Measurements from ENCODE around the gene RPE65. TPM values are rescaled to one million over a fixed set of nuclear protein-coding genes. Genes with fewer than 3 reads are reported as not detected.

Gene RPE65
- polyA plus RNA-seq, 3 donors: not detected

DNA sequence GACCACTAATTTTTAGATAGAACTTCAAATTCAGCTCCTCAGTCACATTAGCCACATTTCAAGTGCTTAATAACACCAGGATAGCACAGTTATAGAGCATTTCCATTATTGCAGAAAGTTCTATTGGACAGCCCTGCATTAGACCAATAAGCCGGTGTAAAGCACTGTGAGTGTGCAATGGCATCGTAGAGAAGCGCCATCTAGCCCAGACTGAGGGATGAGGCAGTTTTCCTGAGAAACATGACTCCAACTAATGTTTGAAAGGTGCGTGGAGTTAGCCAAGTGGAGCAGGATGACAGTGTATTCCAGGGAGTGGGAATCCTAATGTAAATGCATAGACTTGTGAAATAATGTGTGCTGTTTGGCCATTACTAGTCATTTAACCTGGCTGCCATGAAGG lies 7.7 kb downstream of the RPE65 start:
- Mint-ChIP-seq H3K4me3 (no peak overlapping the region), H3K36me3 (no peaks in the 10 kb centered on the region), H3K9me3 (no peaks in the 10 kb centered on the region), H3K4me1 (peaks cover 26% of the 10 kb centered on the region), H3K27ac (no peak overlapping the region), H3K27me3 (ENCODE audit: low read depth in 3 of 3) (peaks cover 0 to 2% (median 2%) of the 10 kb centered on the region in 3 donors)
- H3K4me2 ChIP-seq (replicated peaks; ENCODE audit: extremely low read depth, low read length, poor library complexity, severe bottlenecking): no peak overlapping the region
- H3K9ac ChIP-seq (ENCODE audit: insufficient read depth, low read length, poor library complexity, severe bottlenecking): no peak overlapping the region
- no peaks in the 10 kb centered on the region for H3K9me3 ChIP-seq (replicated peaks in 1 of 2; ENCODE audit: control insufficient read depth in 1 of 2, insufficient read depth in 1 of 2, low read length in 2 of 2)
- intact Hi-C loops (cut with micrococcal nuclease): loop anchor here in 1 of 2 donors (2.0 kb wide), 1 partner anchor 323 kb away; no protein-coding TSS in a partner anchor
- no peak overlapping the region for H3K4me3 ChIP-seq (replicated peaks in 1 of 3; ENCODE audit: low read depth in 2 of 3, low read length in 3 of 3)
- H4K20me1 ChIP-seq (ENCODE audit: insufficient read depth, low read length): no peaks in the 10 kb centered on the region
- TF ChIP-seq, protein P1, sequence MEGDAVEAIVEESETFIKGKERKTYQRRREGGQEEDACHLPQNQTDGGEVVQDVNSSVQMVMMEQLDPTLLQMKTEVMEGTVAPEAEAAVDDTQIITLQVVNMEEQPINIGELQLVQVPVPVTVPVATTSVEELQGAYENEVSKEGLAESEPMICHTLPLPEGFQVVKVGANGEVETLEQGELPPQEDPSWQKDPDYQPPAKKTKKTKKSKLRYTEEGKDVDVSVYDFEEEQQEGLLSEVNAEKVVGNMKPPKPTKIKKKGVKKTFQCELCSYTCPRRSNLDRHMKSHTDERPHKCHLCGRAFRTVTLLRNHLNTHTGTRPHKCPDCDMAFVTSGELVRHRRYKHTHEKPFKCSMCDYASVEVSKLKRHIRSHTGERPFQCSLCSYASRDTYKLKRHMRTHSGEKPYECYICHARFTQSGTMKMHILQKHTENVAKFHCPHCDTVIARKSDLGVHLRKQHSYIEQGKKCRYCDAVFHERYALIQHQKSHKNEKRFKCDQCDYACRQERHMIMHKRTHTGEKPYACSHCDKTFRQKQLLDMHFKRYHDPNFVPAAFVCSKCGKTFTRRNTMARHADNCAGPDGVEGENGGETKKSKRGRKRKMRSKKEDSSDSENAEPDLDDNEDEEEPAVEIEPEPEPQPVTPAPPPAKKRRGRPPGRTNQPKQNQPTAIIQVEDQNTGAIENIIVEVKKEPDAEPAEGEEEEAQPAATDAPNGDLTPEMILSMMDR (IDR thresholded peaks at IDR 0.05): no peak
- H3K79me2 ChIP-seq (ENCODE audit: insufficient read depth, low read length): no peaks in the 10 kb centered on the region
- H3K27ac ChIP-seq (ENCODE audit: low read depth in 1 of 2, low read length in 2 of 2): no peak overlapping the region
- DNase-seq: no peak
- WGBS (ENCODE audit: insufficient coverage): 94% methylated on average over 4 of the region's 4 CpGs
- no peaks in the 10 kb centered on the region for H3K27me3 ChIP-seq (ENCODE audit: control insufficient read depth in 2 of 2, insufficient read depth in 2 of 2, low read length in 2 of 2)
- no peak overlapping the region for H2AFZ ChIP-seq (ENCODE audit: insufficient read depth, low read depth, low read length, poor library complexity, severe bottlenecking)
- H3K4me1 ChIP-seq (ENCODE audit: control insufficient read depth in 1 of 2, insufficient read depth in 2 of 2, low read length in 2 of 2): peaks cover 13 to 24% of the 10 kb centered on the region in 2 donors
- no peaks in the 10 kb centered on the region for H3K36me3 ChIP-seq (replicated peaks in 1 of 2; ENCODE audit: control insufficient read depth in 1 of 2, insufficient read depth in 2 of 2, low read length in 2 of 2)

DNA sequence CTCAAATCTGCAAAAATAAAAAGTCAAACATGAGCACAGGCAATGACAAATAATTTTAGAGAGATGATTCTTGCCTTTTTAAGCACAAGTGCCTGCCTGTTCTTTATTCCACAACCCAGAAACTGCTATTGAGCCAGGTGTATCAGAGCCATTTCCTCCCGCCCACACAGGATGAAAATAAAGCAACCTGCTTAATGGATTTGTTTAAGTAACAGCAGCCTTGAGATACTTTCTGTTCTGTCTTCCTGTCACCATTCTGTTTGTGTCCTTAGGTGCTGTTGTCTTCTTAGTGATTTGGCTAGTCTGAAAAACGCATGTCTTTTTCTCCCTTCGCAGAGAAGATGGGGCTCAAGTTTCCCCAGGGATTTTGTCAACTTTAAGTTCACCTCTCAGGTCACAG lies 11.4 kb downstream of the RPE65 start:
- 94% methylated on average over 2 of the region's 3 CpGs for WGBS (ENCODE audit: insufficient coverage)
- H3K79me2 ChIP-seq (ENCODE audit: insufficient read depth, low read length): no peaks in the 10 kb centered on the region
- H3K4me1 ChIP-seq (ENCODE audit: control insufficient read depth in 1 of 2, insufficient read depth in 2 of 2, low read length in 2 of 2): peaks cover 32 to 33% of the 10 kb centered on the region in 2 donors
- no peak overlapping the region for H3K4me2 ChIP-seq (replicated peaks; ENCODE audit: extremely low read depth, low read length, poor library complexity, severe bottlenecking)
- H3K4me1 Mint-ChIP-seq: peaks cover 29% of the 10 kb centered on the region
- no peaks in the 10 kb centered on the region for H4K20me1 ChIP-seq (ENCODE audit: insufficient read depth, low read length)
- no peak for DNase-seq
- no peaks in the 10 kb centered on the region for H3K27me3 ChIP-seq (ENCODE audit: control insufficient read depth in 2 of 2, insufficient read depth in 2 of 2, low read length in 2 of 2)
- intact Hi-C loops (cut with micrococcal nuclease): no loop called here
- no peak overlapping the region for H3K4me3 ChIP-seq (replicated peaks in 1 of 3; ENCODE audit: low read depth in 2 of 3, low read length in 3 of 3)
- no peak overlapping the region for H3K4me3 Mint-ChIP-seq
- peak overlapping the region in 1 of 7 donors; percentile 23 for H3K27ac Mint-ChIP-seq
- H3K36me3 ChIP-seq (replicated peaks in 1 of 2; ENCODE audit: control insufficient read depth in 1 of 2, insufficient read depth in 2 of 2, low read length in 2 of 2): no peaks in the 10 kb centered on the region
- TF ChIP-seq, protein P1 (IDR thresholded peaks at IDR 0.05): no peak
- H3K36me3 Mint-ChIP-seq: no peaks in the 10 kb centered on the region
- H3K9ac ChIP-seq (ENCODE audit: insufficient read depth, low read length, poor library complexity, severe bottlenecking): no peak overlapping the region
- H3K9me3 ChIP-seq (replicated peaks in 1 of 2; ENCODE audit: control insufficient read depth in 1 of 2, insufficient read depth in 1 of 2, low read length in 2 of 2): no peaks in the 10 kb centered on the region
- H3K27me3 Mint-ChIP-seq (ENCODE audit: low read depth in 3 of 3): peaks cover 0 to under 1% (median 0%) of the 10 kb centered on the region in 3 donors
- H2AFZ ChIP-seq (ENCODE audit: insufficient read depth, low read depth, low read length, poor library complexity, severe bottlenecking): peak overlapping the region; percentile 64
- H3K9me3 Mint-ChIP-seq: no peaks in the 10 kb centered on the region
- H3K27ac ChIP-seq (ENCODE audit: low read depth in 1 of 2, low read length in 2 of 2): peak overlapping the region in 1 of 2 donors; percentile 16
